HG03442 (cell line): ENCODE measurements around the gene ZNF598.

ENCODE experiments used
- ATAC-seq: cut with Tn5 transposase; IDR thresholded peaks from one replicate; pipeline ENCODE4 v1.9.1; 2021; ENCODE audit warnings: mild to moderate bottlenecking, moderate library complexity; ENCODE audit not compliant: unreplicated experiment

The ZNF598 gene

DNA sequence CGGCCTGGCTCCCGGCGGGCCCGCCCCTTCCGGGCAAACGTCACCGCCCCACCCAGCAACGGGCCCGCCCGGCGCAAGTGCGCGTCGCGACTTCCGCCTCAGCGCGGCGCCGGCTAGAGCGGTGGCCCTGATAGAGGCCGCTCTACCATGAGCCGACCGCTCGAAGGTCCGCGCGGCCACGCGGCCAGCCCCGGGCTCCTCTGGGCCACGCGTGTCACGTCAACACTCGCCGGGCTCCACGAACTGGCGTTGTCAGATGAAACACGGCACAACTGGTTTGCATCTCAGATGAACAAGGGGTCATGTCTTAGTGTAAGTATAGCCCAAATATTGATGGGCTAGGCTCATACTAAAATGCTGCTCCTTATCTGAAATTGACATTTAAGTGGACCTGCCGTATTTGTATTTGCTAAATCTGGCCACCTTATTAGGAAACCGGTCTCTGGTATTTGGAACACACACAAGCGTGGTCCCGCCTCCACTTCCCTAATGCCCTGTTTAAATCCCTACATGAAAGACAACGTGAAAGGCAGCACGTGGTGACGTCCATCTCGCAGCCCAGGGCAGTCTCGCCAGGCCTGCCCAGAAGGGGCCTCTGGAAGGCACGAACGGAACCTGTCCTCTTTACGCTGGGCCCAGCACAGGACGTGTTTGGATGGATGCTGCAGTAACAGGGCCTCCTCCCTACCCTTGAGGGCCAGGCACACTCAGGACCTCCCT, at the start of gene ZNF598:
ZNF598 (minus strand) TSS at position 31 of the 720 bp plus-strand sequence.
- ATAC-seq = peak; percentile 74

DNA sequence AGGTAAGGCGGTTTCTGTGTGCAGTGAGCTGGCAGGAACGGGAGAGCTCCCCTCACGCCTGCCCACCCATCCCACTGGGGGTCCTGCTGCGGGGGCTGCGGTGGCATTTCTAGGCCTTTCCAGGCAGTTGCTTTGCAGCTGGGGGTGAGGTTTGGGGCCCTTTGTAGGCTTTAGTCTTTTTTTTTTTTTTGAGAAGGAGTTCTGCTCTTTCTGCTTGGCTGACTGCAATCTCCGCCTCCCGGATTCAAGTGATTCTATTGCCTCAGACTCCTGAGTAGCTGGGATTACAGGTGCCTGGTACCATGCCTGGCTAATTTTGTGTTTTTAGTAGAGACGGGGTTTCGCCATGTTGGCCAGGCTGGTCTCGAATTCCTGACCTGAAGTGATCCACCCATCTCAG, 49.3 kb upstream of the ZNF598 start:
- ATAC-seq = no peak

GRCh38 chr16:2058420-2058819, 48.8 kb upstream of the ZNF598 start:
- no peak for ATAC-seq

GRCh38 chr16:2057438-2057837, 47.8 kb upstream of the ZNF598 start:
- no peak for ATAC-seq

DNA sequence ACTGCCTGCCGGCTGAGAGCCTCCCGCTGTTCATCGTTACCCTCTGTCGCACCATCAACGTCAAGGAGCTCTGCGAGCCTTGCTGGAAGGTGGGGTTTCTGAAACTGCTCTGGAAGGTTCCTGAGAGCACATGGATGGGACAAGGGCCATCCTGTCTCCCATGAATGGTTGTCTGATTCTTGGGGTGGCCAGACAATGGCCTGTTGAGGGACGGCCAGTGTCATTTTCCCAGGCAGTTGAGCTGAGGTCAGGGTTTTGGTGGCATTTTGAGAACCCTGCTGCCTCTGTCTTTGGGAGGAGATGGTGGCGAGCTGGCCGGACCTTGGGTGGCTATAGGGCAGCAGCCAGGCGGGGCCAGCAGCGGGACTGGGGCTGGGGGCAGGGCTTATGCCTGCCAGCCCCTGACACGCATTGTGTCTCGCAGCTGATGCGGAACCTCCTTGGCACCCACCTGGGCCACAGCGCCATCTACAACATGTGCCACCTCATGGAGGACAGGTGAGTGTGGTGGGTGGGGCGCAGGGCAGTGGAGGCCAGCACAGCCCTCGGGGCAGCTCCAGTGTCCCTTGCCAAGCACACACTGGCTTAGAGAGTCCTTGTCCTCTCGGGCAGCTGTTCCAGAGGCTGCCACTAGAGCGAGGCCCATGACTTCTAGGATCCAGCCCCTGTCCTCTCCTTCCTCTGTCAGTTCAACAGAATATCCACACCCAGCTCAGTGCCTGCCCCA, 47.2 kb upstream of the ZNF598 start:
- no peak for ATAC-seq

DNA sequence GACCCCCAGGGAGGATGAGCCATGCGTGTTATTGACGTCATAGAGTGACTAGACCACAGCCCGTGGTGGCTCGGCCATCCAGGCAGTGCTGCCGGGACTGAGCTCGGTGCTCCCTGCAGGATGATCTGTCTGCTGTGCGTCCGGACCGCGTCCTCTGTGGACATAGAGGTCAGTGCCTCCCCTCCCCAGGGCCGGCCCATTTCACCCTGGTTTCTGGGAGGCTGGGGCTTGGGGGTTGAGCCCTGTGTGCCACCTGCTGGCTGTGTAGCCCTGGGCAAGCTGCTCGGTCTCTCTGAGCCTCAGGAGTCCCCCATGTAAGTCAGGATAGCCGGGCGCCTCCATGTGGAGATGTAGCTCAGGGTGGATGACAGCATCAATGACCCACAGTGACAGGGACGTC, 46.5 kb upstream of the ZNF598 start:
- ATAC-seq = no peak

DNA sequence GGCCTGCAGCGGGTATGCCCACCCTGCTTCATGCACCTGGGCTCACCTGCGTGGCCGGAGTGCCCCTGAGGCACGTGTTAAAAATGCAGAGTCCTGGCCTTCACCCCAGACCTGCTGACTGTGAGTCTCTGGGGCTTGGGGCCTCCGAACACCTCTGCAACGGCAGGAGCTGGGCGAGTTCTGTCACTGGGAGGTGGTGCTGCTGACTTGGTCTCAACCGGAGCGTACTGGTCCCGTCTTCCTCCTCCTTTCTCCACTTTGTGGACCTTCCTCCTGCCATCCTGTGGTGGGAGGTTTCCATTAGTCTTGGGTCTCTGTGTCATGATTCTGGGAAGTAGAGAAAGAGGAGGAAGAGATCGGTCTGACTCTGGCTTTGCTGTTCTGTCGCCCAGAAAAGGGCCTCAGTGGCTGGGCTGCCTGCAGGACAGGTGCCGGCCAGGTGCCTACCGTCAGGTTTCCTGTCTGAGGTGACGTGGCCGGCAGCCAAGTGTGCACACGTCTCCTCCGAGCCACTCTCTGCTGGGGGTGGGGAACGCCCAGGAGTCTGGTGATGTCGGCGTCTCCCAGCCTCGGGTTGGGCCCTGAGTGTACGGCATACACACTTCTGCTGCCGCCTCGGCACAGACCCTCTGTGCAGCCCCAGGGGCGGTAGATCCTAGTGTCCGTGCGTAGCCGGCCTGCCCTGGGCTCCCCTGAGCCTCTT, 45.1 kb upstream of the ZNF598 start:
- no peak for ATAC-seq

GRCh38 chr16:2053897-2054296, 44.3 kb upstream of the ZNF598 start:
- ATAC-seq = no peak

DNA sequence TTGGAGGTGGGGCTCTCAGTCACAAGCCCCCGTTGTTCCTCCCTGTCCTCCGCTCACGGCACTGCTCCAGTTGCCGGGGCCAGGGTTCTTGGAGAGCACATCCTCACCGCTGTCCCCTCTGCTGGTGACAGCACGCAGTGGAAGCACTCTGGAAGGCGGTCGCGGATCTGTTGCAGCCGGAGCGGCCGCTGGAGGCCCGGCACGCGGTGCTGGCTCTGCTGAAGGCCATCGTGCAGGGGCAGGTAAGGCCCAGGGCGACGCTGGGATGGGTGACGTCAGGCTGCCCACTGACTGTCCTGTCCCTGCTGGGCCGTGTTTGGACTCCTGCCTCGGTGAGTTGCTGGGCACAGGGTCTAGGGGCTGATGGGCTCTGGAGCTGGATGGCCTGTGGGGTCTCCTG, 43.6 kb upstream of the ZNF598 start:
- no peak for ATAC-seq

GRCh38 chr16:2048116-2048543, 38.5 kb upstream of the ZNF598 start:
- no peak for ATAC-seq

DNA sequence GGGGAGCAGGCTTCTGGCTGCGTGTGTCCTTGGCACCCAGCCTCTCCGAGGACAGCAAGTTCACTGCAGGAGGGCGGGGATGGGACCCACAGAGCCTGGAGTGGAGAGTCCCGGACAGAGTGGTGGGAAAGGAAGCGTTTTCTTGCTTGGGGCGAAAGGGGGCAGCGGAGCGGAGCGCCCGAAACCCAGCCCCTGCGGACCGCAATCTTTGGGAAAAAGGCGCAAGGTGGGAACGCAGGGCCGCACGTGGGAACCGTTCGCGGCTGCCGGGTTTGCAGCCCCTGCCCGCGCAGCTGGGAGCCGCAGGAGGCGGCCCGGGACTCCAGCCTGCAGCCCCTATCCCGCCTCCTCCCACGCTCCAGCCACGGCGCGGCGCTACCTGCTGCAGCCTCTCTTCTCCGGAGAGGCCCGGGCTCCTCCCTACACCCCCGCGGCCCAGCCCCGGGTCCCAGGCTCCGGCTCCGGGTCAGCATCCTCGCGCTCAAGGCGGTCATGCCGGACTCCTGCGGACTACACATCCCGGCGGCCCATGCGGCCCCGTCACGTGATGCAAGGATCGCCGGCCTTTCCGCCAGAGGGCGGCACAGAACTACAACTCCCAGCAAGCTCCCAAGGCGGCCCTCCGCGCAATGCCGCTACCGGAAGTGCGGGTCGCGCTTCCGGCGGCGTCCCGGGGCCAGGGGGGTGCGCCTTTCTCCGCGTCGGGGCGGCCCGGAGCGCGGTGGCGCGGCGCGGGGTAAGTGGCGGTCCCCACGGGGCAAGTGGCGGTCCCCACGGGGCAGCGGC, 37.9 kb upstream of the ZNF598 start, which contains the start of the genes NTHL1 and TSC2:
NTHL1 (minus strand) TSS at position 505 of the 786 bp plus-strand sequence; CDS start at position 494, 11 bp downstream.
TSC2 (plus strand) TSS at position 656 of the 786 bp plus-strand sequence. CDS start 631 bp downstream, outside the sequence.
- ATAC-seq = peak; percentile 88

DNA sequence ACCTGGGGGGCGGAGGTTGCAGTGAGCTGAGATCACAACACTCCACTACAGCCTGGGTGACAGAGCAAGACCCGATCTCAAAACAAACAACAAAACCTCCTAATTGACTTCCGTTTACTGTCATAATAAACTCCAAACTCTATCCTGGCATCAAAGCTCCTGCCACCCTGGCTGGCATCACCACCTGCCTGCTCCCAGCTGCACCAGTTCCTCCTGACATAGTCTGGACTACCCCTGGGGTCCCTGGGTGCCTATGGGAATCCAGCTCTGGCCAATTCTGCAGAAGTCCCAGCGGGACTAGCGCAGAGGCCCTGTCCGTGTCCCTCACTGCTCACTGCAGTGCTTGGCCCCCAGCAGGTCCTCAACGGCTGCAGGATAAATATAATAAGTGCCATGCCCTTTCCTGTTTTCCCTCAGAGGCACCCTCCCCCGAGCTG, 37.3 kb upstream of the ZNF598 start:
- no peak for ATAC-seq

DNA sequence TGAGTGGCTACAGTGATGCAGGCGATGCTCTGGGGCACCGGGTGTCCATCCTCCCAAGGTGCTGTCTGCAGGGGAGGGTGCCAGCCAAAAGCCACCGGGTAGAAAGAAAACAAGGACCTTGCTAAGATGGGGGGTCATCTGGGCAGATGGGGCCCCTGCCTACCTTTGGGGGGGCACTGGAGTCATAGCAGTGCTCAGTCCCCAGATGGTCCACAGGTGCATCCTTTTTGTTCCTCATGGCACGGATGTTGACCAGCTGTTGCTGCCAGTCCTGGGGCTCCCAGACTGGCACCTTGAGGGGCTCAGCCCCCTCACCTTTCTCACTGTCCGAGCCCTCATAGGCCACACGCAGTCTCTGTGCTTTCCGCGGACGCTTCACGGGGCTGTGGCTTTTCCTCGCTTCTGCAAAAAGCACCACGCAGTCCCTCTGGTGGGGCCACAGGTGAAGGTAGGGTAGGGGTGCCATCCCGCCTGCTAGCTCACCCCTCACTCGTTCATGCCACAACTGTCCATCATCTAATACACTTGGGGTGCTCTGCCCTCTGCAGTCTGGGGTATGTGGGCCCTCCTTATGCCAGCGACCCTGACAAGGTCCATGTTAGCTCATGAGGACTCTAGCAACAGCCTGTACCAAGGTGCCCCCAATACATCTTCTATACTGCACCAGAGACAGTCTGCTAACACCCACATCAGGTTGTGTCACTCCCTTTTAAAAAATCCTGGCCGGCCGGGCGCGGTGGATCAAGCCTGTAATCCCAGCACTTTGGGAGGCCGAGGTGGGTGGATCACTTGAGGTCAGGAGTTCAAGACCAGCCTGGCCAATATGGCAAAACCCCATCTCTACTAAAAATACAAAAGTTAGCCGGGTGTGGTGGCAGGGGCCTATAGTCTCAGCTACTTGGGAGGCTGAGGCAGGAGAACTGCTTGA, 36.6 kb upstream of the ZNF598 start:
- ATAC-seq = no peak

DNA sequence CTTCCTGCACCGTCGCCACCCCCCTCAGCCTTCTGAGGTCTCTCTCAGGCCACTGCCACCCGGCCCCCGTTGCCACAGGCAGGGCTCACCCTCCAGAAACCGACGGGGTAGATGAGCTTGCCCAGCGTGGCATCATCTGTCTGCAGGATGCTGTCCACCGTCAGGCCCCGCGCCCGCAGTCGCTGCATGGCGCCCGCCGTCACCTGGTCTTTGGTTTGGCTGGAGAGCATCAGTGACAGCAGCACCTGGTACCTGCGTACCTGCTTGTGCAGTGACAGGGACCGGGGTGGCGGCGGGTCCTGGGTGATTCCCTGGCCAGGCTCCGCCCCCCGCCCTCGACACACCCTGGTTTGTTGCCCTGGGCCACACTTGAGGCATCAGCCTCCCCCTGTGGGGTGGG, 34.9 kb upstream of the ZNF598 start:
- ATAC-seq = no peak

DNA sequence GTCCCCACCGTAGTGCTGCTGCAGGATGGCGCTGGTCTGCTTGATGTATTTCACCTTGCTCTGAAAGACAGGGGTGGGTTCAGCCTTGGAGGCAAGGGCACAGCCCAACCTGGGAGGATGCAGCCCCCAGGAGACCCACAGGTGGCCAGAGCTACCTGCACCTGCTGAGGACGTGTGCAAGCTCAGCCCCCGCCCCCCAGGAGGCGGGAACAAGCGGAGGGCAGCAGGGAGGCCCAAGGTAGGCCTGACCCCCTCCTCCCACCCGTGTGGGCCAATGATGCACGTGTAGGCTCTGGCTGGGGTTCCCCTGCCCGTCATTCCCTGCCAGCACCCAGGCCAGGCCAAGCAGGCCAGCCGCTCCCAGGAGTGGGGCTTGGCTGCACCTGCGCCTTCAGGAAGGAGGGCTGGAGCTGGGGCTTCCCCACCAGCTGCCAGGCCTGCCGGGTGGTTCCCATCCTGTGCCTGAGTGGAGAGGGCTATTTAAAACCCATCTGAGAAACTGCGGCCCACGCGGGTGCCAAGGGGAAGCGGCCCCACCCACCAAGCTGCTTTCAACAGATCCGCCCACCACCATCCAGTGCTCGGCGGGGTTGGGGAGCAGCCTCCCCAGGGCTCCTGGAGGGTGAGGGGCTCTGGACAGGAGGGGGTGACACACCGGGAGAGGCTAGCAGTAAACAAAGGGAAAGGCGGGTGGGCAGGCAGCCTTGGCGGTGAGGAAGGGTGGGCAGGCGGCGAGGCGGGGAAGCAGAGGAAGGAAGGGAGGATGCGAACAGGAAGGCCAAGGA, 34.2 kb upstream of the ZNF598 start:
- ATAC-seq = no peak

DNA sequence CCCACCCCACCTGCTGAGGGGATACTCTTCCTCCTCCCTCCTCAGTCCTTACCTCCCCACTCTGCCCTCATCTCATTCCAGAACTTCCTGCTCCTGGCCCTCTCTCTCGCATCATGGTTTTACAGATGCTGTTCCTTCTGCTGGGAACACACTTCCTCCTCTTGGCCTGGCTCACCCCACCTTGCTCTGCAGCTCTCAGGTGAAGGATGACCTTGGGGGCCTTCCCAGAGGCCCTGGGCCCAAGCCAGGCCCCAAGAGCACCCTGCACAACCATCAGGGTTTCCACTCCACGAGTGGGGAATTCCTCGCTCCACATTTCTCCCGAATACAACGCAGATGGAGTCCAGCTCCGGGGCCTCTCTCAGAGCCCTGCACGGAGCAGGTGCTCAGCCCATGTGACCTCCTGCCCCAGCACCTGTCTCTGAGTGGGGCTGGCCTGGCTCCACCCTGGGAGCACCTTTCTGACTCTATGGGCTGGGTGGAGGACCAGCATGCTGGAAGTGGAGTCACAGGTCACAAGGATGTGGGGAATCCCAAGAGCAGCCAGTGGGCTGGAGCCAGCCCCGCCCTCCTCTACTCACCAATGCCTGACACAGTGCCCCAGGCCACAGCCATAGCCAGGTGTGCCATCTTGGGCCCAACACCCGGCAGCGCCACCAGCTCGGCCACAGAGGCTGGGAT, 33.5 kb upstream of the ZNF598 start:
- ATAC-seq = no peak

GRCh38 chr16:2042171-2042985, 32.8 kb upstream of the ZNF598 start:
- no peak for ATAC-seq
